IPS DF 4.7 (cell line): ENCODE data around the gene LAMA5.

Experiments used
- DNase-seq: peaks from one replicate; pipeline ENCODE4 v3.0.0-alpha.2; 2013; ENCODE audit warnings: low spot score; ENCODE audit errors: extremely low read depth

Gene LAMA5

GRCh38 chr20:62404112-62404665, 37.1 kb upstream of the LAMA5 start:
- DNase-seq = no peak

GRCh38 chr20:62403331-62403730, 36.2 kb upstream of the LAMA5 start:
- no peak for DNase-seq

DNA sequence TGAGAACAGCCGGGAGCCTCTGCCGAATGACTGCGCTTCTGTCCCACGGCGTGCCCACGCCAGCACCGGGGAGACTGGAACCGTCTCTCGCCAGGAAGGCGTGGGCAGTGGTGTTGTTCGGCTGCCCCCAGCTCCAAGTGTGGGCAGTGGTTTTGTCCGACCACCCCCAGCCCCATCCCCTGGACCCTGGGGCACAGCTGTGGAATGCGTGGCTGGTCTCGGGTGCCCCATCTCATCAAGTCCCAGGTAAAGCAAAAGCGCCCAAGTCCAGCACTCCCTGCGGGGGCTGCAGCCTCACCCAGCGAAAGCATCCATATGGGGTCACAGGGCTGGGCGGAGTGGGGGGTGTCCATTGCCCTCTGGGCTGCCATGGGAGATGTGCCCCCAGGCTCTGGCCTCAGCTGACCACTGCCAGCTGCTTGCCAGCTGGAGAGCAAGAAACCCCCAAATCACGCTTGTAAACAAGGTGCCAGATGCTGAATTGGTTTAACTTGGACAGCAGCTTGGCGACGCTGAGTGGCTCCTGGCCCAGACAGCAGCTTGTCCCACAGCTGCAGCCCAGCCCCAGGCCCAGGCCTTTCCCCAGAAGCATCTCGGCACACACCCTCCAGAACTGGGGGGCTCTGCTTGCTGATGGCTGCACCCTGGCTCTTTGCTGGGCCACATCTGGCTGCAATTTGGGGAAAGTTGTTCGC, 35.5 kb upstream of the LAMA5 start:
- no peak for DNase-seq

DNA sequence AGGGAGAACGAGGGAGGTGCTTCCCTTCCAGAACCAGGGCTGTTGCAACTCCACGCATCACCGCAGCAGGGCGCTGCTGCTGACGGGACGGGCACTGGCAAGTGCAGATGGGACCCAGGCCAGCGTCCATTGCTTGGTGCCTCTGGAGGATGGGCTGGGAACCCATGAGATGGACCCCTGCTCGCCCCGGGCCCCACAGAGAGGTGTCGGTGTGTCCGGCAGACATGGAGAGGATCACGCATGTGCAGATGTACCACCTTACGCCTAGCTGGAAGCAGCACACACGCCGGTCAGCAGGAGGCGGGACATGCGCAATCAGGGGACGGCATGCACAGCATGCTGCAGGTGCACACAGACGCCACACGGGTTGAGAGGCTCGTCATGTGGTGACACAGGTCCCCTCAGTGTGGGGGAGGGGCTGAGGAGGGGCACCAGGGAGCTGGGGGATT, 34.2 kb upstream of the LAMA5 start:
- no peak for DNase-seq

GRCh38 chr20:62400541-62400940, 33.4 kb upstream of the LAMA5 start:
- no peak for DNase-seq

GRCh38 chr20:62400021-62400420, 32.9 kb upstream of the LAMA5 start:
- DNase-seq = no peak

DNA sequence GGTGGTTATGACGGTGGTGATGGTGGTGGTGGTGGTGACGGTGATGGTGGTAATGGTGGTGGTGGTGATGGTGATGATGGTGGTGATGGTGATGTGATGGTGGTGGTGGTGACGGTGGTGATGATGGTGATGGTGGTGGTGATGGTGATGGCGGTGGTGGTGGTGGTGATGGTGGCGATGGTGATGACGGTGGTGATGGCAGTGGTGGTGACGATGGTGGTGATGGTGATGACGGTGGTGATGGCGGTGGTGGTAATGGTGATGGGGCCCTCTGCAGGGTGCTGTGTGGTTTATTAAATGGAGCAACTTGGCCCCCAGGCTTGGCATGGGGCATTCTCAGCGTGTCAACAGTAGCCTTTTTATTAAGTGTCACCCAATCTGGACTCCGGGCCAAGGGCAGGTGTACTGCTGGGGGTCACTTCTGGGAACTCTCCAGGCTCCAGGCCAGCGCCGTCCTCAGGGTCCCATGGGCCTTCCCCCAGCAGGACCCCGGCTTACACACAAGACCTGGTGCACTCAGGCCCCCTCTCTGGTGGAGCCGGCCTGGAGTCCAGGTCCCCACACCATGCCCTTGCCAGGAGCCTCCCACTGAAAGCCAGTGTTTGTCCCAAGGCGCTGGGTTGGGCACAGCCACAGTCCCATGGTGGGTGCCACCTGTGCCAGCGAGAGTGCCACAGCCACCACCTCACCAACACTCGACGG, 31.2 kb upstream of the LAMA5 start:
- DNase-seq = no peak

GRCh38 chr20:62396367-62397239, 29.5 kb upstream of the LAMA5 start:
- no peak for DNase-seq

DNA sequence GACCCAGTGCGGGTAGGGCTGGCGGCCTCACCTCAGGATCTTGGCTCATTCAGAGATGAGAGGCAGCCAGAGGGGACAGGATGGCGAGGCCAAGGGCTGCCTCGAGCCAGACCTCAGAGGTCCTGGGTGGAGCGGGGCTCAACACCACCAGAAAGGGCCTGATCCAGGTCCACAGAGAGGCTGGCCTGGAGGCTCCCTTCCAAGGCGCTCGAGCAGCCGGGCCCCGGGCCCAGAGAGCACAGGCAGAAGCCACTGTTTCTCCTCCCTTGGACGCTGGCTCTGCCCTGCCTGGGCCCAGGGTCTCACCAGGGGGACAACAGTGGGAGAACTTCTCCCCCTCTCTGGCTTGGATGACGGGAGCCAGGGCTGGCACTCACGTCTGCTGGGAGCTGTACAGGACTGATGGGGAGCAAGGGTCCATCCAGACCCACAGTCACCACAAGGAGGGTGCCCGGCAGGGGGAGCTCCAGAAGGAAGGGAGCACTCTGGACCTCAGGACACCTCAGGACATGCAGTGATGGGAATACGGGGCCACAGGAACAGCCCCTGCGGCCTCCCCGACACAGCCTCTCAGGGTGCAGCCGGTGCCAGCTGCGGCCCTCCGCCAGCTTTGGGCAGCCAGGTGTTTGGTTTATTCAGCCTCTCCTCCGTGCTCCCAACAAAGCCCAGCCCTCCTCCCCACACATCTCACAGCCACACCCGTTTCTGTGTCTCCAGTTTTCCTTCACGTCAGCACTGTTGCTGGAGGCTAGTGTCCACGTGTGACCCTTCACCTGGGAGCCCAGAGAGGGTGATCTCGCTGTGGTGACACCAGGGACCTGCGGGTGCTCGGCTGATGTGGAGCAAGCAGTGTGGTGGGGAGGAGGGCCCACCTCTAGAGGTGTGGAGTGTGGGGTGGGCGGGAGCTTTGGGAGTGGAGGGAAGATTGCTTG, 28.5 kb upstream of the LAMA5 start:
- DNase-seq = no peak

- DNase-seq = no peak
Observed at GRCh38 chr20:62394248-62395245, 27.4 kb upstream of the LAMA5 start.

DNA sequence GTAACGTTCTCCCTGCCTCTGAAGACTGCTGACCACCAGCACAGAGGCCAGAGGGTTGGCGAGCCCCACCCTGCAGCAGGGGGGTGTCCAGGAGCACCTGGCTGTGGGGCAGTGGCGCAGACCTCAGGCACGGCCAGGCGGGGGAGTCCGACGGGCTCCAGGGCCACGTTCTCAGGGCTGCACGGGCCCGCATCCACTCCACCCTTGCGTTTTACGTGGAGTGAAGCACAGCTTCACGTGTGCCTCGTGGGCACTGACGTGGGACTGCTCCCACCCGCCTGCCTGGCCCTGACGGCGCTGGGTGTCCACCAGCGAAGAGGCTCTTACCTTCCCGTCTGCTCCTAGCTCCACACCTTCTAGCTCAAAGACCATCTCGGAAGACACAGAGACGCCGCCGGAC, 26.7 kb upstream of the LAMA5 start:
- no peak for DNase-seq

DNA sequence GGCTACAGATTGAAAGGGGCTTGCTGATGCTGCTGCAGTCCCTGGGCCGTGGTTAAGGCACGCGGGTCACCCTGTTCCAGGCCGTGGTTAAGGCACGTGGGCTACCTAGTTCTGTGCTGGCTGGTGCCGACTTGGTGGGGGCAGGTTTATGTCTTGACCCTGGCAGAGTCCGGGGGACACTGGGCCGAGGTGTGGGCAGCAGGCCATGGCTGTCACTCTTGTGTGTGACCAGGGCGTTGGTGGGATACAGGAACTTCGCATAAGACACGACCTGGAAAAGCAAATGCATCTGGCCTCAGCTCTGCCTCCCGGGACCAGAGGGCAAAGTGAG, 26.2 kb upstream of the LAMA5 start:
- no peak for DNase-seq

- no peak for DNase-seq
Observed at GRCh38 chr20:62392621-62393334, 25.7 kb upstream of the LAMA5 start.

GRCh38 chr20:62392077-62392418, 24.9 kb upstream of the LAMA5 start:
- no peak for DNase-seq

GRCh38 chr20:62391165-62392076, 24.3 kb upstream of the LAMA5 start:
- no peak for DNase-seq

GRCh38 chr20:62390317-62391164, 23.4 kb upstream of the LAMA5 start:
- DNase-seq = no peak

DNA sequence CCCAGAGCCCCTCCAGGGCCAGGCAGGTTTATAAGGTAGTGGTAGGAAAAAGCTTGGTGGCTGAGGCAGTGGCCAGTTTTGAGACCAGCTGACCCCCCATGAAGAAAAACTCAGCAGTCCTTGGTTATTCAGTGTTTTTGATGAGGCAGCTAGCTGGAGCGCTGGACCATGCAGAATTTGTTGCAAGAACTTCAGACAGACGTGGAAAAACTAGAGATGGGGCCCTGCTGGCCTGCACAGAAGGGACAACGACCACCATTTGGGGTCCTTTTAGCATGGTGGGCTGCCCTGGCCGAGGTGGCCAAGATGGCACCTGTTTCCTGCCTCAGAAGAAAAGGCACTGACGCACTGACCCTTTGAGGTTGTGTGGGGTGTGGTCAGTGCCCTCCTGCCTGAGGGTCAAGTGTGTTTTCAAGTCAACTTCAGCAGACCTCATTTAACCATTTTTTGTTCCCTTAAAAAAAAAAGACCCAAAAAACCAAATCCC, 22.5 kb upstream of the LAMA5 start:
- no peak for DNase-seq
